PC-9 (cell line): ENCODE data around the gene ACOT4. TPM values are rescaled to one million over a fixed set of nuclear protein-coding genes. Genes with fewer than 3 reads are reported as not detected.
"Not testable (repeated sequence)": the region's sequence is repeated elsewhere in the genome, so short reads cannot be mapped to it uniquely, and the experiment has no call there.

Experiments
- BruUV-seq: library from RNA; stranded (reverse); fragments of 400-500 nt; replicated peaks from 2 replicates; lab custom pipeline; 2021; lab: Mats Ljungman, UMichigan
- CTCF ChIA-PET: fragments of 300-600 bp; sonication (Branson Sonifier 250); formaldehyde crosslinking; loops from one replicate; lab custom pipeline; 2022; ENCODE audit warnings: antibody characterized with exemption; lab: Charles Lee
- POLR2A ChIA-PET: fragments of 300-600 bp; sonication (Branson Sonifier 250); formaldehyde crosslinking; loops from one replicate; lab custom pipeline; 2022; ENCODE audit warnings: antibody characterized with exemption; ENCODE audit not compliant: unreplicated experiment; lab: Charles Lee
- DNase-seq, 2 experiments: peaks; one replicate each; pipeline versions ENCODE4 v3.0.0 to v3.0.0-alpha.2; 2015 to 2022; ENCODE audit warnings: mixed read lengths in 1 of 2
- H2AFZ ChIP-seq: fragments of 200-600 bp; sonication (generic); 2 replicates; pipeline ENCODE4 v1.8.1; 2017; ENCODE audit warnings: antibody characterized with exemption
- H3F3A ChIP-seq: fragments of 200-600 bp; sonication (generic); 2 replicates; pipeline ENCODE4 v1.8.1; 2017; ENCODE audit warnings: antibody characterized with exemption, mild to moderate bottlenecking, low read depth; ENCODE audit not compliant: insufficient read depth
- H3K27ac ChIP-seq: fragments of 200-600 bp; sonication (generic); 2 replicates; pipeline ENCODE4 v1.6.1; 2016; ENCODE audit warnings: mixed run types
- H3K27me3 ChIP-seq: fragments of 200-600 bp; sonication (generic); 2 replicates; pipeline ENCODE4 v1.6.1; 2016; ENCODE audit warnings: low read depth, mixed run types; ENCODE audit not compliant: insufficient read depth
- H3K36me3 ChIP-seq: fragments of 200-600 bp; sonication (generic); 2 replicates; pipeline ENCODE4 v1.6.1; 2016; ENCODE audit warnings: low read depth, mixed run types
- H3K4me1 ChIP-seq: fragments of 200-600 bp; sonication (generic); replicated peaks from 2 replicates; pipeline ENCODE4 v1.6.1; 2016; ENCODE audit warnings: mixed run types; ENCODE audit not compliant: insufficient read depth
- H3K4me2 ChIP-seq: fragments of 200-600 bp; sonication (generic); 2 replicates; pipeline ENCODE4 v1.6.1; 2017; ENCODE audit warnings: mixed run types
- H3K4me3 ChIP-seq: fragments of 200-600 bp; sonication (generic); 2 replicates; pipeline ENCODE4 v1.6.1; 2016; ENCODE audit warnings: mixed run types
- H3K79me2 ChIP-seq: fragments of 200-600 bp; sonication (generic); 2 replicates; pipeline ENCODE4 v1.6.1; 2017; ENCODE audit warnings: low read depth, mixed run types
- H3K9me2 ChIP-seq: fragments of 200-600 bp; sonication (generic); 2 replicates; pipeline ENCODE4 v1.8.1; 2017; ENCODE audit warnings: mild to moderate bottlenecking; ENCODE audit not compliant: insufficient read depth
- H3K9me3 ChIP-seq: fragments of 200-600 bp; sonication (generic); 2 replicates; pipeline ENCODE4 v1.8.1; 2016; ENCODE audit warnings: low read depth; ENCODE audit not compliant: insufficient read depth
- H4K20me1 ChIP-seq: fragments of 200-600 bp; sonication (generic); 2 replicates; pipeline ENCODE4 v1.8.1; 2017; ENCODE audit not compliant: insufficient read depth
- CTCF ChIP-seq: fragments of 200-600 bp; sonication (generic); conservative IDR thresholded peaks from 2 replicates; pipeline ENCODE4 v1.6.1; 2017; ENCODE audit warnings: mixed run types, antibody characterized with exemption, mild to moderate bottlenecking, moderate library complexity
- EZH2 ChIP-seq: fragments of 200-600 bp; sonication (generic); IDR thresholded peaks from 2 replicates; pipeline ENCODE4 v1.8.0; 2017; ENCODE audit warnings: antibody characterized with exemption, low read depth
- intact Hi-C: fragments of 100-400 bp; cut with micrococcal nuclease; formaldehyde crosslinking; loops from one replicate; pipeline ENCODE4 v1.10.0; 2022; ENCODE audit not compliant: unreplicated experiment
- total RNA-seq: library from RNA; stranded (reverse); gene quantifications from 2 replicates; pipeline ENCODE4 v1.2.3, GENCODE V29; 2021

ACOT4 gene
- total RNA-seq, 1 experiment from 2014 or later: 3.5 TPM

- H3K27ac ChIP-seq: no peak overlapping the region
- DNase-seq: peak in 1 of 2 experiments; percentile 48
- POLR2A ChIA-PET: interaction anchor here (0.6 kb wide), 2 partner anchors 17 to 23 kb away, joined by 4 to 10 read pairs; no protein-coding TSS in a partner anchor
- TF ChIP-seq EZH2: no peak
- TF ChIP-seq CTCF: no peak
- no peaks in the 10 kb centered on the region for H3K79me2 ChIP-seq
- no peaks in the 10 kb centered on the region for H3K9me3 ChIP-seq
- no peaks in the 10 kb centered on the region for H3K9me2 ChIP-seq
- no peak overlapping the region for H3K4me3 ChIP-seq
- no peak overlapping the region for H2AFZ ChIP-seq
- H3F3A ChIP-seq: 0 out of 2 replicates have a peak, but pooled peaks cover 7% of the 10 kb centered on the region
- no TSS peak for BruUV-seq
- H3K36me3 ChIP-seq: no peaks in the 10 kb centered on the region; the same call in 1 of the 2 replicates
- intact Hi-C loops: no loop called here
- CTCF ChIA-PET: no interaction called here
- H3K4me2 ChIP-seq: no peak overlapping the region
- peaks cover 18% of the 10 kb centered on the region for H3K4me1 ChIP-seq
- no peaks in the 10 kb centered on the region for H3K27me3 ChIP-seq
- no peaks in the 10 kb centered on the region for H4K20me1 ChIP-seq
Measured at GRCh38 chr14:73576391-73576790, 15.3 kb upstream of the ACOT4 start.

GRCh38 chr14:73577214-73577613 lies 14.5 kb upstream of the ACOT4 start:
- H3K27ac ChIP-seq, H3K79me2 ChIP-seq, intact Hi-C loops, BruUV-seq, H2AFZ ChIP-seq, H3K36me3 ChIP-seq, H3K4me2 ChIP-seq, H3K4me3 ChIP-seq, H3K27me3 ChIP-seq, H3F3A ChIP-seq, H4K20me1 ChIP-seq, H3K9me2 ChIP-seq, H3K9me3 ChIP-seq, DNase-seq: not testable (repeated sequence)
- POLR2A ChIA-PET: interaction anchor here (0.6 kb wide), 1 partner anchor 22 kb away, joined by 4 read pairs; no protein-coding TSS in a partner anchor
- CTCF ChIA-PET: interaction anchor here (0.7 kb wide), 1 partner anchor 210 kb away, joined by 4 read pairs; no protein-coding TSS in a partner anchor
- H3K4me1 ChIP-seq: peaks cover 18% of the 10 kb centered on the region

GRCh38 chr14:73582102-73582979 lies 9.3 kb upstream of the ACOT4 start:
- BruUV-seq, H3K79me2 ChIP-seq, H3K36me3 ChIP-seq, intact Hi-C loops, H4K20me1 ChIP-seq, H3K27ac ChIP-seq, DNase-seq, H3K4me1 ChIP-seq, CTCF ChIA-PET, H3K27me3 ChIP-seq, H3F3A ChIP-seq, H2AFZ ChIP-seq, H3K9me2 ChIP-seq, POLR2A ChIA-PET, H3K9me3 ChIP-seq, H3K4me2 ChIP-seq, H3K4me3 ChIP-seq: not testable (repeated sequence)

DNA sequence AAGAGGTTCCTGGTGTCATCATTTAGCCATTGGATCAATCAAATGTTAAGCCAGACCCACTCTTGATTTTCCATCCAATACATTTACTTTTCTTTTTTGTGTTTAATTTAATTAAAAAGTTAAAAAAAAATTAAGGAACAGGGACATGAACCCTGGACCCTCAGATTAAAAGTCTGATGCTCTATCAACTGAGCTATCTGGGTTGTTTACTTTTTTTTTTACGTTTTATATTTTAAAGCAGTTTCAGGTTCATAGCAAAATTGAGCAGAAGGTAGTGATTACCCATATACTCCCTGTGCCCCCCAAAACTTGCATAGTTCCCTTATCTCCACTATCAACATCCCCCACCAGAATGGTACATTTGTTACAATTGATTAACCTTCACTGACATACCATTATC lies 3.0 kb upstream of the ACOT4 start:
- Histone ChIP-seq H3K9me3 (no peaks in the 10 kb centered on the region), H3K4me1 (no peaks in the 10 kb centered on the region), H3K4me2 (no peak overlapping the region), H3K4me3 (no peak overlapping the region), H3K36me3 (no peaks in the 10 kb centered on the region), H3K27ac (no peak overlapping the region), H3K27me3 (no peaks in the 10 kb centered on the region), H4K20me1 (no peaks in the 10 kb centered on the region), H3K9me2 (no peaks in the 10 kb centered on the region), H3F3A (no peaks in the 10 kb centered on the region), H3K79me2 (no peaks in the 10 kb centered on the region), H2AFZ (no peak overlapping the region)
- POLR2A ChIA-PET: no interaction called here
- no peak for TF ChIP-seq EZH2
- no peak for DNase-seq
- BruUV-seq: no TSS peak
- intact Hi-C loops: no loop called here
- CTCF ChIA-PET: no interaction called here
